GM12891 (cell line): ENCODE results near the gene CACTIN.
"Not testable (repeated sequence)": the region's sequence is repeated elsewhere in the genome, so short reads cannot be mapped to it uniquely, and the experiment has no call there.

Source experiments
- DNase-seq: peaks from one replicate; pipeline ENCODE4 v3.0.0; 2011; ENCODE audit warnings: low spot score; ENCODE audit not compliant: insufficient read length
- FAIRE-seq: peaks from 2 replicates; lab custom pipeline; 2011; peaks lifted over from hg19 to GRCh38; lab: Jason Lieb, UNC
- PAX5 ChIP-seq: IDR thresholded peaks from 2 replicates; pipeline ENCODE4 v1.6.1; 2011; ENCODE audit warnings: low read length, moderate library complexity, mild to moderate bottlenecking; ENCODE audit not compliant: insufficient read depth, severe bottlenecking
- POLR2A ChIP-seq: IDR thresholded peaks from 2 replicates; pipeline ENCODE4 v1.6.1; 2011; ENCODE audit warnings: low read depth, low read length, control low read depth
- POLR2AphosphoS5 ChIP-seq: IDR thresholded peaks from 2 replicates; pipeline ENCODE4 v1.6.1; 2011; ENCODE audit warnings: low read depth, low read length, control low read depth
- POU2F2 ChIP-seq: IDR thresholded peaks from 2 replicates; pipeline ENCODE4 v1.6.1; 2011; ENCODE audit warnings: low read depth, mild to moderate bottlenecking, control low read depth, low read length, moderate library complexity
- SPI1 ChIP-seq: IDR thresholded peaks from 2 replicates; pipeline ENCODE4 v1.6.1; 2011; ENCODE audit warnings: low read depth, low read length, control low read depth
- TAF1 ChIP-seq: IDR thresholded peaks from 2 replicates; pipeline ENCODE4 v1.6.1; 2011; ENCODE audit warnings: low read depth, low read length, control low read depth

CACTIN gene

GRCh38 chr19:3656073-3656746, 29.6 kb upstream of the CACTIN start:
- FAIRE-seq (no peak), DNase-seq (no peak)
- TF ChIP-seq POU2F2: no peak
- TF ChIP-seq POLR2A: no peak
- TF ChIP-seq TAF1: no peak
- no peak for TF ChIP-seq PAX5
- no peak for TF ChIP-seq POLR2AphosphoS5
- no peak for TF ChIP-seq SPI1

- no peak for DNase-seq
- TF ChIP-seq PAX5 (no peak), POLR2AphosphoS5 (no peak), POLR2A (no peak), SPI1 (no peak), TAF1 (no peak), POU2F2 (no peak)
- no peak for FAIRE-seq
Observed at GRCh38 chr19:3655402-3656072, 28.9 kb upstream of the CACTIN start.

DNA sequence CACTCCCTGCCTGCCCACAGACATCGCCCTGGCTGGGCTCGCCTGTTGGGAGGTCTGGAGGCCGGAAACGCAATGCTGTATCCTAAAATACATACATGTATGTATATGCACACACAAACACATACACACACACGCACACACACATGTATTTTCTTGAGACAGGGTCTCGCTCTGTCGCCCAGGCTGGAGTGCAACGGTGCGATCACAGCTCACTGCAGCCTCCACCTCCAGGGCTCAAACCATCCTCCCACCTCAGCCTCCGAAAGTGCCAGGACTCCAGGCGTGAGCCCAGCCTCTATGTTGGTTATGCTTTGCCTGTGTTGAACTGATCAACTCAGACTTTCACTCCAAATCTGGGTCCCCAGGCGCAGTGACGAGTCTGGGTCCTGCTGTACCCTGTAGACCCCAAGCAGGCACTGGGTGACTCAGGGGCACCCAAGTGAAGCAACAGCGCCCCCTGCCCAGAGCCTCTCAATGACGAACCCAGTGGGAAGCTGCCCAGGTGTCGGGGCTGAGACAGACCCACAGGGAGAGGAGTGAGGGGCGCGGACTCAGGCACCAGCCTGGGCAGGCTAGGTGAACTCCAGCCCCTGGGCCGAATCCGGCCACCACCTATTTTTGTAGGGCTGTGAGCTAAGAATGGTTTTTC, 27.4 kb upstream of the CACTIN start:
- TF ChIP-seq TAF1 (no peak), POLR2A (no peak), POLR2AphosphoS5 (no peak), POU2F2 (no peak), SPI1 (no peak), PAX5 (no peak)
- DNase-seq (no peak), FAIRE-seq (no peak)

DNA sequence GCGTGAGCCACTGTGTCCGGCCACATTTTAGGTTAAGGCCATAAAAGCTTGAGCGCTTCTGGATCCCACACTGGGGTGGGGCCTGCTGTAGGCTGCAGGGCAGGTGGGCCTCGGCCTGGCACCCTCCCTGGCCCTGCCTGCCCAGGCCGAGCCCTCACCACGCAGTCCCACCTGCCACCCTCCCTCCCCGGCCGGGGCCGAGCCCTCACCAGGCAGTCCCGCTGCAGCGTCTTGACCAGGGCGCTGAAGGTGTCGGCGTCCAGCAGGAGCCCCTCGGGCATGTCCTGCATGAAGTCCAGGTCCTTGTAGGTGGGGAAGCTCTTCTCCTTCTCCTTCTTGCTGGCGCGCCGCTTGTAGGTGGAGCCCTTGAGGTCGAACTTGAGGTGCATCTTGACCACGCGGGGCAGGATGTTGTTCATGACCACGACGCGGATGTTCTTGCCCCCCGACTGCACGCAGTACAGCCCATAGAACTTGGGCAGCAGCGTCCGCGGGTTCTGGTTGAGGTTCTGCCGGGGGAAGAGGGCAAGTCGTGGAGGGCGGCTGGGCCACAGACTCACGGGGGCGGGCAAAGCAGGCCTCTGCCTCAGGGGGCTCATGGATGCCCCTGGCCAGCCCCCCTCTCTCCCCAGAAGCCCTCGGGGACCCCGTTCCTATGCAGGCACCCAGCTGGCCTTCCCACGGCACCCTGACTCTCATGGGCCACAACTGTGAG, 26.6 kb upstream of the CACTIN start:
- no peak for FAIRE-seq
- no peak for TF ChIP-seq PAX5
- TF ChIP-seq TAF1: no peak
- TF ChIP-seq SPI1: no peak
- TF ChIP-seq POU2F2: no peak

GRCh38 chr19:3652422-3652821, 25.8 kb upstream of the CACTIN start:
- FAIRE-seq (no peak), DNase-seq (no peak)
- TF ChIP-seq SPI1 (no peak), POU2F2 (no peak), POLR2AphosphoS5 (no peak), PAX5 (no peak), POLR2A (no peak), TAF1 (no peak)

More for the DNA sequence above, 26.6 kb upstream of the CACTIN start:
- no peak for DNase-seq

GRCh38 chr19:3651684-3652083, 25.1 kb upstream of the CACTIN start:
- DNase-seq: no peak
- FAIRE-seq: no peak
- TF ChIP-seq PAX5 (no peak), POLR2A (no peak), POU2F2 (no peak), TAF1 (no peak), POLR2AphosphoS5 (no peak), SPI1 (no peak)

DNA sequence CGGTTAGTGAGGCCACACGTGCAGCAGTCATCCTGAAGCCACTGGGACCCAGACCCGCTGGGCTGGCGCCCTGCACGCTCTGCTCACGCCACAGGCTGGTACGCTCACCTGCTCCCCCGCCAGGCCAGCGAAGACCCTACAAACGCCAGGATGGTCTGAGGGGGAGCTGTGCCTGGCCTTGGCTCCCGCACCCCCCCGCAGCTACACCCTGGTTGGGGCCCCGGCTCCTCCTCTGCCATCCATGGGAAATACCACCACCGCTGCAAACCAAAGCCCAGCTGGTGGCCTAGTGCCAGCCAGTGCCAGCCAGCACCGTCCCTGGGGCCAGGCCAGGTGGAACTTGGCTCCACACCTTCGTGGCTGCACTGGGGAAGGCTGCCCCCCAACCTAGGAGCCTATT, 23.3 kb upstream of the CACTIN start:
- DNase-seq (no peak), FAIRE-seq (no peak)
- TF ChIP-seq POU2F2 (no peak), SPI1 (no peak), PAX5 (no peak), POLR2A (no peak), TAF1 (no peak), POLR2AphosphoS5 (no peak)

GRCh38 chr19:3648037-3648905, 21.7 kb upstream of the CACTIN start:
- TF ChIP-seq POU2F2 (no peak), POLR2AphosphoS5 (no peak), TAF1 (no peak), SPI1 (no peak), POLR2A (no peak), PAX5 (no peak)
- FAIRE-seq: no peak
- no peak for DNase-seq

DNA sequence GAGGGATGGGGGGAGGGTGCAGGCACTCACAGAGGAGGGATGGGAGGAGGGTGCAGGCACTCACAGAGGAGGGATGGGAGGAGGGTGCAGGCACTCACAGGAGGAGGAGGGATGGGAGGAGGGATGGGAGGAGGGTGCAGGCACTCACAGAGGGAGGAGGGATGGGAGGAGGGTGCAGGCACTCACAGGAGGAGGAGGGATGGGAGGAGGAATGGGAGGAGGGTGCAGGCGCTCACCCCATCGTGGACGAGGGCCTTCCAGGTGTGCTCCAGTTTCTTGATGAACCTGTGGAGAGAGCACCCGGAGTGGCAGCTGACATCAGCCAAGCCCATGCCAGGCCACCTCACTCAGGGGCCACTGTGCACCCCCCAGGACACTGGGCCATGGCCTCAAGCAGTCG, 20.5 kb upstream of the CACTIN start:
- FAIRE-seq, DNase-seq: not testable (repeated sequence)
